GM08714 (cell line): Measurements from ENCODE around the gene GNA12.
A peak's percentile ranks its signal among the peaks of the same experiment; 100 is the strongest.

Source experiments
- H3K4me3 ChIP-seq: fragments of 200-500 bp; sonication (Bioruptor generic); 2 replicates; pipeline ENCODE4 v1.5.1; 2014; ENCODE audit warnings: mild to moderate bottlenecking, low read length, inconsistent platforms
- ZNF274 ChIP-seq: IDR thresholded peaks from 2 replicates; pipeline ENCODE4 v1.6.1; 2012; ENCODE audit warnings: mild to moderate bottlenecking, low read depth, low read length

Gene GNA12

DNA sequence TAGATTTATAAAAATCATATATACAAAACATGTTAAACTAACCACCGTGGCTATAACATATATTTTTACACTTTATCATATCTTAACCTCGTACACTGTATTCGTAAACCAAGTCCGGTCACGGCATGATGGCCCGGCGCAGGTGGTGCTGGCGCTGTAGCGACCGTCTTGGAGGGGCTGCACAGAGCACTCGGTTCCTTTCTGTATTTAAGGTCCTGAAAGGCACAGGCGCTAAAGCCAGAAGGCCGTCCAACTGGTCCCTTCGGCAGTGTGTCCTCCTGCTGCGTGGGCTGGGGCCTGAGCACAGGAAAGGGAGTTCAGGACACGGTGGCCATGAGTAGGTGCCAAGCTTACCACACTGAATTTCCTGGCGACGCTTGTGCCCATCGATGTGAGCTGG, 122.3 kb downstream of the GNA12 start:
- TF ChIP-seq ZNF274, result no peak
- no peak overlapping the region for H3K4me3 ChIP-seq

DNA sequence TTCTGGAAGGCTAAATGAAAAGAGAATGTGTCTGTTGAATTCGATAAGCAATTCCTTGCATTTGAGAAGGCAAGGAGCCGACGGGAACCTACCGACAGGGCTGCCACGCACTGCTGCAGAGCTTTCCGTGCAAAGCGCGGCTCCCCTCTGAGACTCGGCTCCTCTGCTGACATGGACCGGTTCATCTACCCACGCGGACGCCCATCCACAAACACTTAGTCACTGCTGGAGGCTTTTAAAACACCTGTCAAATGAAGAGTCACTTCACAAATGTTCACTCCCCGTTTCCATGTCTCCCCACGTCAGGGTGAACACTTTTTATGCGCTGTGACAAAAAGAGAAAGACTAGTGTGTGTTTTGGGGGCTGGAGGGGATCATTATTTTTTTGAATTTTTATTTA, 124.1 kb downstream of the GNA12 start:
- H3K4me3 ChIP-seq, result no peak overlapping the region
- TF ChIP-seq ZNF274, result no peak

DNA sequence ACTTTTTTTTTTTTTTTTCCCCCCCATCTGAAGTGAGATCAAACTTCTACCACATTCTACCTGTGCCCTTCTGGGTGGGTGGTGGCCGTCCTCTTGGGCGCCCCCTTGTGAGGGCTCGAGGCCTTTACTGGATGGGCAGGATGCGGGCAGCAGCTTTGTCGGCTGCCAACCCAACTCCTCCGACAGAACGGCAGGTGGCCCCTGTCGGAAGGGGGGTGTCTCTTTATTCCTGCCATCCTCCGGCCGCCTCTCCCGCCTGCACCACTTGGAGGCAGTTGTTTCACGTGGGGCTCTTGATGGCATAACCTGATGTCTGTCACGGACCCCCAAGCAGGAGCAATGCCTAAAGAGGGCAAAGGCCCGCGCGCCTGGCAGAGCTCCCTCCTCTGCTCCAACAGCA, 125.1 kb downstream of the GNA12 start:
- no peak overlapping the region for H3K4me3 ChIP-seq
- no peak for TF ChIP-seq ZNF274

DNA sequence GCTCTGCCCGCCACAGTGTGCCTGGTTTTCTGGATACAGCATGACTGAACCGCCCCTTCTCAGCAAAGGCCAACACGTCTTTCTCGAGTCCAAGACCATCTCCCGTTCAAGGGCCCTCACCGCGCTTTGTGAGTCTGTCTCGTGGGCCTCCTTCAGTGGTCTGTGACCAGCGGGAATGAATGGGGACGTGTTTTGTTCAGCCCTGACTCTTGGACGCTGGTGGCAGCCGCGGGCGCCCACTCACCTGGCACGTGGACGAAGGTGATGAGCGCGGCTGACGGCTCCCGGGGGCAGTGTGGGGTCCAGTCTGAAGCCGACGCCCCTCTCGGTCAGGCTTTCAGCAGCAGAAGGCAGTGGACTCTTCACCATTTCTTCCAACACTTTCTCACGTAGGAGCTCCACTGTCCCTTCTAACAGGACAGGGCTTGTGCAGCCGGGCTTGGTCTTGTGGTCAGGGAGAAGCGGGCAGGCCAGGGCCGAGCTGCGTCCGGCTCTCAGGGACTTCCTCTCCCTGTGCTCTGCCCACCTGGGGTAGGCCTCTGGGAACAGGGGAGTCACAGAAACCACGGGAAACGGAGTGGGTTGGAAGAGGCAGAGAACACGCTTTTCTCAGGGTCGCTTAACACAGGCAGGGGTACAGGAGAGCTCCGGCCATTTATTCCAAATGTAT, 125.7 kb downstream of the GNA12 start:
- no peak for TF ChIP-seq ZNF274
- H3K4me3 ChIP-seq, result no peak overlapping the region

DNA sequence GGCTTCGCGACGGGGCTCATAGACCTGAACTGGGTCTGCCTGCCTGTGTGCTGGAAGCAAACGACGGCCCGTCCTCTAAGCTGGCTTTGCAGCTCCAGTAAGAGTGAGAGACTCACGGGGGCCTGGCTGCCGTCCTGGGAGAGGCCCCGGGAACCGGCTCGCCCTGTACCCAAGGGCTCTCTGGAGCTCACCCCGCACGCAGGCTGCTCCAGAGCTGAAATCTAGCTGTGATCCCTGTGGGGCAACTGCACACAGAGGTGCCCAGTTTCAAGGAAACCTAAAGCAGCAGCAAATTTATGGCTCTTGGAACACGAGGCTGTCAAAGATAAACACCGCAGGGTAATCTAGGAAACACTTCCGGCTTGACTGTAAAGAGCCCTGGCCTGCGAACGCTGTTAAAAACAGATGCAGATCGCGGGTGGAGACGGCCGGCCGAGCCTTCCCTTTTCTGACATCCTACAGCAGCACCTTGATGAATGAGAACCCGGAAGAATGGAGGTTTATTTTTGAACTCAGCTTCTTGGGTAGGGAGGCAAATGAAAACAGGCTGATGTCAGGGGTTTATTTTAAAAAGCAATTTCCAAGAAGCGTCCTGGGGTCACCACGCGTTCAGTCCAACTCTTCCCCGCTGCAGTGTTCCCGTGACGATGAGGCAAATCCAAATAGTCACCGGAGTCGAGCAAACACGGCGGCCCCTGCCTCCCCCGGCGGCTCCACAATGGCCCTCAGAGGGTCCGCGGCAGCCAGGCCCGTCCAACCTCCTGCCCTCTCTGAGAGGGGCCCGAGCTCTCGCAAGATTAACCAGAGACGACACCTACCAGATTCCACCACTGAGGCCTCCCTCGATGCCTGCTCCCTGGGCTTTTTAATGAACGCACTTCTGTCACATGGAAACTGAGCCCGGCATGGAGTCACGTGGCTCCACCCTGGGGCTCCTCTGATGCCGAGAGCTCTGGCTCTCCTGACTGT, 126.5 kb downstream of the GNA12 start:
- H3K4me3 ChIP-seq, result no peak overlapping the region
- TF ChIP-seq ZNF274, result no peak

DNA sequence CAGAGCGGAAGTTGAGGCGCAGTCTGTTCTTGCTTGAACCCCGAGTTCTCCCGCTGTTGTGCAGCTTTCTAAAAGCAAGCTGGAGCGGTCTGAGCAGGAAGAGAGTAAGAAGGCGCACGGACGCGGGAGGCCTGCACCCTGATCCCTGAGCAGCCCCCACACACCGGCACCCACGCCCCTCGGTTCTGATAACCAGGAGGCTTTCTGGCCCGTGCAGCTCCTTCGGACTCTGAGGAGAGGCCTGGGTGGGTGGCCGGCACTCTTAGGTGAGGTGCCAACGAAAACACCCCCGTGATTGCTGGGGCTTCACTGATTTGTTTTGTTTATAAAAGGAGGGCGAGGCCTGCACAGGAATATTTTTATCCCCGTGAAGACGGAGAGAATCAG, 127.2 kb downstream of the GNA12 start:
- TF ChIP-seq ZNF274, result no peak
- H3K4me3 ChIP-seq, result no peak overlapping the region

DNA sequence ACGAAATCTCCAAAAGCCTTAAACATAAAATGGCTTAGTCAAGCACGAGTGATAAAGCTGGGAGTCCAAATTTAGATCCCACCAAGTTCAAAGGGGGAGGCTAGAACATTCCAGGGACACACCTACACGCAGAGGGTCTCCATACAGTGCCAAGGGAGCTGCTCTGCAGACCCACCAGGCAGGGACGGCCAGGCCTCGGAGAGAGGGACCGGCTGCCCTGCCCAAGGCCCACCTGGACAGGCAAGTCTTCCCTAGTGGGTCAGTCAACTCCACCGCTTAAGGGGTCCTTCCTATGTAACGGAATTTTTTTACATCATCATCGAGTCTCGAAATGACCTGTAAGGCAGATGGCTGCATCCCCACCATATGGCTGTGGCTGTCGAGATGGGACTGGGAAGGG, 127.6 kb downstream of the GNA12 start:
- H3K4me3 ChIP-seq, result no peak overlapping the region
- TF ChIP-seq ZNF274, result no peak

DNA sequence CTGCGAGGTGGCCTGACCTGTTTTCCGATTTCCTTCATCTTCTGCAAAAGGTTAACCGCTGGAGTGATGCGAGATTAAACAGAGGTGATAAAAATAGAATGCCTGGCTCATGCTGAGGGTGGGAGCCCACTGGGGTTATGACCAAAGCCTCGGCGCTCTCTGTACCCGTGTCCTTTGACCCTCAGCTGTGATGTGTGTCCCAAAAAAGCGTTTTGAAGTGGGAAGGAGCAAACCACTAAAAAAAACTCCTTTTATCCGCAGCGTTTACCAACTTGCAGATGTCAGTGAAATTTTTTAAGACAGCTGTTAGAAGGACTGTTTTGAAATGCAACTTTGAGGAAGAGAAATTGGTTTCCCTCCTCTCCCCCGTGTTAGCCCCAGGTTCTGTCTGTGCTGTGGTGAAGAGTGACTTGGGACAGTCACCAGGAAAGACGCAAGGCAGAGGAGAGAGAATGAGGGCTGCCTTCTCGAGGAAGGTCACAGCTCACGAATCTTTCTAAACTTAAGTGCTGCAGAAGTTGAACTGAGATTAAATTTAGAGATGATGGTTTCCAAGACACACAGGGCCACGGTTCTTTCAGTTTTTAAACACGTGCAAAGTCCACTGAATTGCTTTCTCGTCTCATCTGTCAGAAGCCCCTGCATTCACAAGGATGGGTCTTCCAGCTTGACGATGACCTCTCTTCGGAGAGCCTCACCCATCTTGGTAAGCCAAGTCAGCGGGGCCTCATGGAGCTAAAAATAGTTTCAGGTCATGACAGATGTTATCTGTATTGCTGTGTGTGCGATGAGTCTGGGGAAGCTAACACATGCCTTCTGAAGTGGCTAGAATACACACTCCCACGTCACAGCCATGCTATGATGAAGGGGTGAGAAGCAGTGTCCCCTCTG, 128.5 kb downstream of the GNA12 start:
- TF ChIP-seq ZNF274, result no peak

DNA sequence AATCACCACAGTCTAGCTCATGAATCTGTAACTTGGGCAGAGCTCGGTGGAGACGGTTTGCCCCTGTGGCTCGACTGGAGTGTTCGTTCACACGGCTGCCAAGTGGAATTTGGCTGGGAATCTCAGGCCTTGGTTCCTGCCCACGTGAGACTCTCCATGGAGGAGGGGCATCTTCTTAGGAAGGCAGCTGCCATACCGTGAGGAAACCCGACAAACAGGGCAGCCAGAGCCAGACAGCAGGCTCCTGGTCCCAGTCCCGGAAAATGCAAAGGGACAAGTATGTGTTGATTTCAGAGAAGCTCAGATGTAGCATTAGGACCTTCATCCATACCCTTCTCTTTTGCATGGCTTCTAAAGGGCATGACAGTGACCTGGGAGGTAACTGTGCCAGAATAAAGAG, 129.5 kb downstream of the GNA12 start:
- H3K4me3 ChIP-seq, result no peak overlapping the region
- no peak for TF ChIP-seq ZNF274

More for the DNA sequence above, 128.5 kb downstream of the GNA12 start:
- no peak overlapping the region; the same call in 1 of the 2 replicates for H3K4me3 ChIP-seq

DNA sequence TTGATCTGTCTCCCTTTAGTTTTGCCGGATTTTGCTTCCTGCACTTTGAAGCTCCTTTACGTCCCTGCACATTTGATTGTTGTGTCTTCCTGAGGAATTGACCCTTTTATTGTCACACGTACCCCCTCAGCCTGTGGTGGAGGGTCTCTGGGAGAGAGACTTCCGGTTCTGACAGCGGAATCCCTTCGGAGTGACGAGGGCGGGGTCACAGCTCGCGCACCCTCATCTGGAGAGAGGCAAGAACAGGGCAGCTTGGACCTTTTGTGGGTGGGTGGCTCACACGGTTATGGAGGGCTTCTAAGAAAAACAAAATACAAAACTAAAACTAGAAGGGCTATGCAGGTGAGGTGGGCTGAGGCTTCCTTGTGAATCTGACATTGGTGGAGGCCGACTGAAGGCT, 130.1 kb downstream of the GNA12 start:
- H3K4me3 ChIP-seq, result no peak overlapping the region
- no peak for TF ChIP-seq ZNF274

DNA sequence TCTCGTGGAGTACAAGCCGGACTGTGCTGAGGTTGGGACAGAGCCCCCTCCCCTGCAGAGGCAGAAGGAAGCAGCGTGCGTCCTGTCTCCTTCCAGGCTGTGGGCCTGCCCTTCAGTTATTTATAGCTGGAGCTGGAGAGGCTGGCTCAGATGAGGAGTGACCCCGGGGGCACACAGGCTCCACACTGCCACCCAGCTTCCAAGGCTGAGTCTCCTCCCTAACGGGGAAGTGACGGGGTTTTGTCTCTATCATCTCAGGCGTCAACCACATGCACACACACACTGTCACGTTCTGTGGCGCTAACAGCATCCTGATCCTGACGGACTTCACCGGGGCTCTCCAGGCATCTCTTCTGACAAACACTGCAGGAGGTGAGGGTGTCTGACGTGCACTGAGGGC, 130.7 kb downstream of the GNA12 start:
- no peak for TF ChIP-seq ZNF274
- H3K4me3 ChIP-seq, result no peak overlapping the region

DNA sequence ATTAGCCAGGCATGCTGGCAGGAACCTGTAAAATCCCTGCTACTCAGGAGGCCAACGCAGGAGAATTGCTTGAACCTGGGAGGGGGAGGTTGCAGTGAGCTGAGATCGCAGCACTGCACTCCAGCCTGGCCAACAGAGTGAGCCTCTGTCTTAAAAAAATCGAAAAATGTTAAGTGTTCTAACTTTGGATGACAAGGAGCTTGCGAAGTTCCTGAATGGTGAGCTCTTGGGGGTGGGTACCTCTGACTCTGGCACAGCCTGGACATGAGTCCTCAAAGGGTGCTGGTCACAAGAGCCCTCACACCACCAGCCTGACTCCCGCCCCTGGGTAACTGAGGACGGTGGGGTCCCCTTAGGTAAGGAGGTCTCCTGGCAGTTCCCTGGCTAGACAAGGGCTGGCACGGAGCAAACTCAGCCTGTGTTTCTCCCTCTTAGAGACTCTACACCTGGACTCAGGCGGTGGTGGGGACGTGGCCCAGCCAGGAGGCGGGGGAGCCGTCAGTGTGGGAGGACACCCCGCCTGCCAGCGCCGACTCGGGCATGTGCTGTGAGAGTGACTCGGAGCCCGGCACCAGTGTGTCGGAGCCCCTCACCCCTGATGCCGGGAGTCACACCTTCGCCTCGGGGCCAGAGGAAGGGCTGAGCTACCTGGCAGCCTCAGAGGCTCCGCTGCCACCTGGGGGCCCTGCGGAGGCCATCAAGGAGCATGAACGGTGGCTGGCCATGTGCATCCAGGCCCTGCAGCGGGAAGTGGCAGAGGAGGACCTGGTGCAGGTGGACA, 132.0 kb downstream of the GNA12 start:
- no peak for TF ChIP-seq ZNF274
- H3K4me3 ChIP-seq, result no peak overlapping the region

DNA sequence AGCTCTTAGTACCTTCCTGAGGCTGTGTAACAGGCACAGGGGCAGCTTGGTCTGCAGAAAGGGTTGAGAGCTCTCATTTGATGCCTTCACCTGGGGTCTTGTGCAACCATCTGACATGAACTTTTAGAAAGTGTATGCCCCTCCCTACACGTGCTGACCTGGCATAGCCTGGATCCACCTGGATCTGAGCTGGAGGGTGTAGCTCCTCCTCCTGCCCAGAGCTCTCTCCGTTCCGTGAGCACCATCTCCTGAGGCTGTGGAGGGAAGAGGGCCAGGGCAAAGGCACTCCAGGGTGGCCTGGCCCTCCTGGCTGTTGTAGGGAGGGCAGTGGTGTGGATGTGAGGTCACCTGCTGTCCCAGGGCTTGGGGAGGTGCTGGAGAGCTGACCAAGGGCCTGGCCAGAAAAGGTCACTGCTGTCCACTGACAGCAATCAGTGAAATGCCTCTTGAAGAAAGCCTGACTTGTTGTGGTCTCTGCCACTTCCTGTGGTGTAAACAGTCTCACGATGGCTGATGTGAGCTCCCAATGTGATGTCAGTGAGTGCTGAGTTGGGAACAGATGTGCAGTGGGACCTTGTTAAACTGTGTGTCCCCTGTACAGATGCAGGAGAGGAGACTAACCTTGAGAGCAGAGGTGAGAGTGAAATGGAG, 133.1 kb downstream of the GNA12 start:
- no peak for TF ChIP-seq ZNF274
- peak overlapping the region; percentile 9; the same call in 1 of the 2 replicates for H3K4me3 ChIP-seq
